Measurements from ENCODE around the gene SLC43A3.

- TF ChIP-seq GATA3 (IDR thresholded peaks at IDR 0.05; ENCODE audit: low read depth, low read length) (no peak), GATA2 (IDR thresholded peaks at IDR 0.05; ENCODE audit: low read depth, low read length) (no peak)
These were observed 18.9 kb downstream of the SLC43A3 start for GRCh38 chr11:57407941-57408475.
